Endothelial cell of hepatic sinusoid (primary cell): ENCODE data around the gene NTF4.

ENCODE experiments used
- in situ Hi-C: cut with HindIII; loops from 2 replicates; pipeline ENCODE4 v1.10.0; 2017; ENCODE audit warnings: low sequenced_read_pairs

The NTF4 gene, protein sequence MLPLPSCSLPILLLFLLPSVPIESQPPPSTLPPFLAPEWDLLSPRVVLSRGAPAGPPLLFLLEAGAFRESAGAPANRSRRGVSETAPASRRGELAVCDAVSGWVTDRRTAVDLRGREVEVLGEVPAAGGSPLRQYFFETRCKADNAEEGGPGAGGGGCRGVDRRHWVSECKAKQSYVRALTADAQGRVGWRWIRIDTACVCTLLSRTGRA

DNA sequence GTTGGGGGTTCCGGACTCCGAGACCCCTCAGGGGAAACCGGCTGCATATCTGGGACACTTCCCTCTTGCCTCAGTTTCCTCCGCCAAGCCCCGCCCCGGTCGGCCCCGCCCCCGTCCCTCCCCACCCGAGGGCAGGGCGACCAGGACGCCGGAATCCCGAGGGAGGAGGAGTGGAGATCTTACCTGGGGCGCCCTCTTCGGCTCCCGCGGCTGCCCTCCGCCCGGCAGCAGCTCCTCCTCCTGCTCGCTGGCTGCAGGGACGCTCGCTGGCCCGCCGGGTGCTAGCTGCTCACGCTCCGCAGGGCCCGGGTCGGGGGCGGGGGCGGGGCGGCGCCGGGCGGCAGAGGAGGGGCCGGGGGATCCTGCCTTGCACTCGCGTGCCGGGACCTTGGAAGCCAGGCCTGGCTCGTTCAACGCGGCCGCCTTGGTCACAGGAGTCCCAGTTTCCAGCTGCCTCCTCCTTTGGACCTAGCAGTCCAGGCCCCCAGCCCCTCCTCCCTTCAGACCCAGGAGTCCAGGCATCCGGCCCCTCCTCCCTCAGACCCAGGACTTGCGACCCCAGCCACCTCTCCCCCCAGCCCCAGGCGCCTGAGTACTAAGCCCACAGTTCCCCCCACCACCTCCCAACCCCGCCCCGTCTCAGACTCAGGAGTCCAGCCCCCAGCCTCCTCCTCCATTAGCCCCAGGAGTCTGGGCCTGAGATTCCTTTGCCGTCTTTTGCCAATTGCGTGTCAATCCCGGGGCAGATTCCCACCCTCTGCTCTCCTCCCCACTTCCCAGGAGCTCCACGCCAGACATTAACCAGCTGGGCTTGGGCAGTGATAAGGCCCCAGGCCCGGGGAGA lies at the start of gene NTF4:
Gene NTF4 (minus strand): TSS at position 51 of the 844 bp plus-strand sequence. CDS start 2,821 bp downstream, outside the sequence.
- in situ Hi-C loops, result no loop called here

DNA sequence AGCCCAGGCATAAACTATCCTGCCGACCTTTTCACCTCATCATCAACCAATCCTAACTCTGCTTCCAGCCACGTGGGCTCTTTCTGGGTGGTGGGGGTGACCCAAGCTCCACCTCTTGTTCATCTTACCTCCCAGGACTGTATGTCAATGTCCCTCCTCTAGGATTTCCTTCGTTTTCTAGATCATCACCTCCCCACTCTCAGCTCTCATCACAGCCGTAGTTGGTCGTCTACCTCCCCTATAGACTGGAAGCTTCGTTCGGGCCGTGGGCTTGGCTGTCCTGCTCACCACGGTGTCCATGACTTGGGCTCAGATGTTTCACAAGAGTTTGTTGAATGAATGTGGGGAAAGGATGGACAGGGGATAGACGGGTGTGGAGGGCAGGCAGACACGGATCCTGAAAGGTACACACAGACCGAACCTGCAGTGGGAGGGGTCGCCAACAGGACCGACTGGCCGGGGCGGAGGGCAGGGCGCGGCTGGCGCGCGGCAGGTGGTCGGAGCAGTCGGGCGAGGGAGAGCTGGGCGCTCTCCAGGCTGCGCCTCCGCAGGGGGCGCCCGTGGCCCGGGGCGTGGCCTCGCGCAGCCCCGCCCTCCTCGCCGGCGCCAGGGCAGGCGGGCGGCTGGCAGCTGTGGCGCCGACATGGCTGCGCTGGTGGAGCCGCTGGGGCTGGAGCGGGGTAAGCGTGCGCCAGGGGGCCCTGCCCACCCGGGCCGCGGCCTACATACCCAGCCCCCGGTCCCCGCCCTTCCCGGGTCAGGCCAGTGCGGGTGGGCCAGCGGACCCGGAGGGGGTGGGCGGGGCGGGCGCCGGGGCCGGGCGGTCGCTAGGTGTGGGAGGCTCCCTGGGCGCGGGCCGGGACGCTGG lies 49.4 kb upstream of the NTF4 start, which contains the start of gene LIN7B:
Gene LIN7B (plus strand): TSS at position 609 of the 868 bp plus-strand sequence. CDS start 35 bp downstream, at position 644.
- in situ Hi-C loops, result loop anchor here (5.0 kb wide), 1 partner anchor 93 kb away; no protein-coding TSS in a partner anchor

DNA sequence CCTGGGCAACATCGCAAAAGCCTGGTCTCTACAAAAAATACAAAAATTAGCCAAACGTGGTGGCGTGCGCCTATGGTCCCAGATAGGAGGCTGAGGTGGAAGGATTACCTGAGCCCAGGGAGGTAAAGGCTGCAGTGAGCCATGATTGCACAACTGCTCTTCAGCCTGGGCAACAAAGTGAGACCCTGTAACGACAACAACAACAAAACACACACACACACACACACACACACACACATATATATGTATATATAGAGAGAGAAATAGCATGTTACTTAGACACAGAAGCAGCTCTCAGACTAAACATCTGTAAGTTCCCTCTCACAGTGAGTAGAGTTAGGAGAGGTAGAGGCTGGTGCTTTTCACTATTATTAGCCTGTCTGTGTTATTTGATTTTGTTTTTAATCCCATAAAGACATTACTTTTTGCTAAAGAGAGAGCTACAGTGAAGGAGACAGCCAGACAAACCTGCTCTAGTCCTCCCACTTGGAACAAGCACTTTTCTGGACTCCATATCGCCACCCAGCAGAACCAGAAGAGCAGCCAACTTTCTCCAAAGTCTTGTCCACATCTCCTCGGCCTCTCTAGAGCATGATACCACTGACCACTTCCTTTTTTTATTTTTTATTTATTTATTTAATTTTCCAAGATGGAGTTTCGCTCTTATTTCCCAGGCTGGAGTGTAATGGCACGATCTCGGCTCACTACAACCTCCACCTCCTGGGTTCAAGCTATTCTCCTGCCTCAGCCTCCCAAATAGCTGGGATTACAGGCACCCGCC lies 46.8 kb upstream of the NTF4 start:
- in situ Hi-C loops, result loop anchor here (5.0 kb wide), 1 partner anchor 96 kb away; no protein-coding TSS in a partner anchor

DNA sequence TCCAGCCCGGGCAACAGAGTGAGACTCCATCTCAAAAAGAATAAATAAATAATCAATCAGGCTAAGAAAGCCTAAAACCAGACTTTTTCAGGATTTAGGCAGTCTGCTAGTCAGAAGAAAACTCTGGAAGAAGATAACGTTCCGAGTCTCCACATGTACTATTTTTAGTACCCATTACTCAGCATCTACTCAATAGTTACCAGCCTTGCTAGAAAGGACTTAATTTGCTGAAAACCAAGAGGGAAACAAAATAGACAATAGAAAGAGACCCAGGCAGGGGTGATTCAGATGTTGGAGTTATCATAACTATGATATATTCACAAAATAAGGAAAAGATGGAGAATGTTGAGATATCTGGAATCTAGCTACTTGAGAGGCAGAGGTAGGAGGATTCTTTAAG lies 45.9 kb upstream of the NTF4 start:
- in situ Hi-C loops, result loop anchor here (5.0 kb wide), 1 partner anchor 97 kb away; no protein-coding TSS in a partner anchor

DNA sequence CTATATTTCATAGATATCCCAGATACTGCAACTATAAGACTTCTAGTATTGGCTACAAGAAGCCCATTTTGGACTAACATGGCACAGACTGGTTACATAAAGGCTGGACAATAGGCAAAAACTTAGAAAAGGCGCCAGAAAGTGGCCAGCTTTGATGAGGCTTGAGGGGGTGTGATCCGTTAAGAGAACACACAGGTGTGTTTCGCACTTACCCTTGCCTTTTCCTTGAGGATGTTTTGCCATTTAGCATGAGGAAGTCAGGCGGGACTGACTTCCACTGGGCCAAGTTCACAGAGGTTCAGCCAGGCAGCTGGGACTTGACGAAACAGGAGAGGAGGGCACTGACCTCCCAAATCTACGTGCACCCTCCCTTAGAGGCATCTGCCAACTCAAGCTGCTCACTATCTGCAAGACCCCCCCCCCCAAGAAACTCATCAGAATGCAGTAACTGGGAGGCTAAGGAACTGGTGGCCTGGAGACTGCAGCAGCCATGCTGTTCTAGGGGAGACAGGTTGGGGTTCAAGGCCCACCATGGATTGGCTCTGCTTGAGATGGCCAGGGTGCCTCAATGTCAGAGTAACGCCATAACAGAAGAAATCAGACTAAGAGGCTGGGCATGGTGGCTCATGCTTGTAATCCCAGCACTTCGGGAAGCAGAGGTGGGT lies 45.1 kb upstream of the NTF4 start:
- in situ Hi-C loops, result loop anchor here (5.0 kb wide), 1 partner anchor 98 kb away; no protein-coding TSS in a partner anchor

DNA sequence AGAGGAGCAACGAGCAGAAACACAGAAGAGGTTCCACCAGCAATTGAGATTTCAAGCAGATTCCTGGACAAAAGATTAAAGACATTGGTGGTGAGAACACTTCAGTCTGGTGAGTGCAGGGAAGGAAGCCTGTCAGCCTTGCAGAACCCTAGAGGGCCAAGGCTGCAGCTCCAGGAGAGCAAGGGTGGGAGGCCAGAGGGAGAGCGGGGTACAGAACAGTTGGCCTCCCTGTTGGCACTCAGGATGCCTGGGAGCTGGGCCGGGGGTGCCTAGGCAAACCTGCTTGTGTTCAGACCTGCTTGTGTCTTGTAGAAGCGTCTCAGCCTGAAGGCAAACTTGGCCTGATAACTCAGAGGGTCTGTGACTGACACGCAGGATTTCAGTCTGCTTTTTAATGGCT lies 44.4 kb upstream of the NTF4 start:
- in situ Hi-C loops, result no loop called here

DNA sequence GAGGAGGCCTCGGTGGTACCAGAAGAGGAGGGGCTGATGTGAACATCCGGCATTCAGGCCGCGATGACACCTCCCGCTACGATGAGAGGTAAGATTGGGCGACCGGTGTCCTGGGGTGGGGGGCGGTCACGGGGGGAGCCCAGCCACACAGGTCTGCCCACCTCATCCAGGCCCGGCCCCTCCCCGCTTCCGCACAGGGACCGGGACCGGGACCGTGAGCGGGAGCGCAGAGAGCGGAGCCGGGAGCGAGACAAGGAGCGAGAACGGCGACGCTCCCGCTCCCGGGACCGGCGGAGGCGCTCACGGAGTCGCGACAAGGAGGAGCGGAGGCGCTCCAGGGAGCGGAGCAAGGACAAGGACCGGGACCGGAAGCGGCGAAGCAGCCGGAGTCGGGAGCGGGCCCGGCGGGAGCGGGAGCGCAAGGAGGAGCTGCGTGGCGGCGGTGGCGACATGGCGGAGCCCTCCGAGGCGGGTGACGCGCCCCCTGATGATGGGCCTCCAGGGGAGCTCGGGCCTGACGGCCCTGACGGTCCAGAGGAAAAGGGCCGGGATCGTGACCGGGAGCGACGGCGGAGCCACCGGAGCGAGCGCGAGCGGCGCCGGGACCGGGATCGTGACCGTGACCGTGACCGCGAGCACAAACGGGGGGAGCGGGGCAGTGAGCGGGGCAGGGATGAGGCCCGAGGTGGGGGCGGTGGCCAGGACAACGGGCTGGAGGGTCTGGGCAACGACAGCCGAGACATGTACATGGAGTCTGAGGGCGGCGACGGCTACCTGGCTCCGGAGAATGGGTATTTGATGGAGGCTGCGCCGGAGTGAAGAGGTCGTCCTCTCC lies 43.2 kb upstream of the NTF4 start:
- in situ Hi-C loops, result no loop called here

DNA sequence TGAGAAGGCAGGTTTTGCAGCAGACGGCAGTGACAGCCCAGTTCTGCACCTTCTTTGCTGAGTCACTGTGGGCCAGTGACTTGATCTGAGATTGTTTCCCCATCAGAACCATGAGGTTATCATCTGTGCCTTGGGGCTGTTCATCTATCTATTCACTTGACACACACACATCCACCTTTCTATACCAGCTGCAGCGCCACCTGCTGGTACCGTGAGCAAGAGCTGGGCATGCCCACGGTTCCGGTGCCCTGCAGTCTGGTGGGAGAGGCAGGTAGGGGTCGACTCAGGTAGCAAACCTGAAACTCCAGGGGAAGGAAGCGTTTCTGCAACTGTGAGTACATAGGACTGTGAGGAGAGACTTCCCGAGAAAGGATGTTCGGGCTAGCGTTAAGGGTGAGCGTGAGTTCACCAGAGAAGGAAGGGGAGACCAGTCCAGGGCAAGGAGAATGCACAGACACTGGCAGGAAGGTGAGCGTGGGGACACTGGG lies 42.1 kb upstream of the NTF4 start:
- in situ Hi-C loops, result no loop called here

DNA sequence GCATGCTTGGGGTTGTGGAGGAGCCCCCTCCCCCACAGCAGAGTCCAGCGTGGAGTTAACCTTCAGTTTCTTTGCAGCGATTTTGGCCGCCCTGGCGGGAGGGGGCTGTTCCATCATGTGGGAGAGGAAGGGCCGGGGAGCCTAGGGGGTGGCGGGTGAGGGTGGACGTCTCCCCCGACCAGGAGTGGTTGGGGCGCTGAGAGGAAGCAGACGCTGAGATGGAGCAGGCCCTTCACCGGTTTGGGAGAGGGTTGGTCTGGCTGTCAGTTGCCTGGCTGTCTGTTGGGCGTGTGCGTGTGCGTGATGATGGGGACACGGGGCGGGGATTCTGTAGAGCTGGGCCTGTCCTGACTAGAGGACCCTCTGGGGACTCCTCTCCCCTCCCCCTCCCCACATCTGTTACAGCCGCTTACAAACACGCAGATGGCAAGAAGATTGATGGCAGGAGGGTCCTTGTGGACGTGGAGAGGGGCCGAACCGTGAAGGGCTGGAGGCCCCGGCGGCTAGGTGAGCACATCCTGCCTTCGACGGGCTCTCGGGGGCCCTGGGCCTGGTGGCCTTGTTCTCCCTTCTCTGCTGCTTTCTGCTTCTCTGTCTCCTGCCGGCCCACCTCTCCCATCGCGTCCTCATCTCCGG lies 39.7 kb upstream of the NTF4 start:
- in situ Hi-C loops, result no loop called here

DNA sequence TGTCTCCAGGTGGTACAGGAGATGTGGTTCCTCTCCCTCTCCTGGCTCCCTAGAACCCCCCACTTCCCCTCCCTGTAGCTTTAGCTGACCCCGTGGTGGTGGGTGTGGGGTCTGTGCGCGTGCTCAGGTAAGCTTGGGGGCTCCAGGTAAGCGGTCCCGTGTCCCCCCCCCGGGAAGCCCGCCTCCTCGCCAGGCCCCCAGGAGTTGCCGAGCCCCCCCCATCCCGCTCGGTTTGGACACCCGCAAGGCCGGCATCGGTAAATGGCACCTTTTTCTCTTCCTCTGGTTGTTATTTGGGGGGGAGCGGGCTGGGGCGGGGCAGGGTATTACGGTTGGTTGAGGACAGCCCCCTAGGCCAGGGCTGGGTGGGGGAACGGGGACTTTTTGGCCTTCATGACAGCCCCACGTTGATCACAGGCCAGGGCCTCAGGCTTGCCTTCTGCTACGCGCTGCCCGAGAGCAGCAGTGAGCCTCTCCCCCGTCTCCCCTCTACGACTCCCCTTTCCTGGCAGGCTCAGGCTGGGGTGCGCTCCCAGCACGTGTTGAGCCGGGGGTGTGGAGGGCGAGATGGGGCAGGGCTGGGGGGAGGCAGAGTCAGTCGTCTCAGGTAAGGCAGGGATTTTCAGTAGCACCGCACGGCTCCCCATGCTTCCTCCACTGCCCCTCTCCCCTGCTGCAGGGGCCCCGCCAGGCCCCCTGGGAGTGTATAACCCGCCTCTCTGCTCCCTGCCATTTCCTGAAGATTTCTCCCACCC lies 38.9 kb upstream of the NTF4 start:
- in situ Hi-C loops, result no loop called here

DNA sequence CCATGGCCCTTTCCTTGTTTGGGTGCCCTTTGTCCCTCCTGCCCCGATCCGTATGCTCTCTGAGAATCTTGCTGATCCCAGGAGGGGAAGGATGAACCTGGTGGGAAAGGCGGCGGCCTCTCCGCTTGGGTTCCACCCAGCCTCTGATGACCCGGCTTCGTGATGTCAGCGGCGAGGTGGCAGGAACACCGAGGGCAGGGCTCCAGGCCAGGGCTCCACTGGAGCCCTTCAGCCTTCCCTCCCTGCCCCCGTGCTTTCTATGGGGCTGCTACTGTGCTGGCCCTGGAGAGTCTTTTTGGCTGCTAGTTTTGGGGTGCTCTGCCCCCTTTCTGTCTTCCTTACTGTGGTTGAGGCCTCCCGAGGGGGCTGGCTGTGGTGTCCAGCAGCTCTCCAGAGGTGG lies 37.7 kb upstream of the NTF4 start:
- in situ Hi-C loops, result no loop called here

DNA sequence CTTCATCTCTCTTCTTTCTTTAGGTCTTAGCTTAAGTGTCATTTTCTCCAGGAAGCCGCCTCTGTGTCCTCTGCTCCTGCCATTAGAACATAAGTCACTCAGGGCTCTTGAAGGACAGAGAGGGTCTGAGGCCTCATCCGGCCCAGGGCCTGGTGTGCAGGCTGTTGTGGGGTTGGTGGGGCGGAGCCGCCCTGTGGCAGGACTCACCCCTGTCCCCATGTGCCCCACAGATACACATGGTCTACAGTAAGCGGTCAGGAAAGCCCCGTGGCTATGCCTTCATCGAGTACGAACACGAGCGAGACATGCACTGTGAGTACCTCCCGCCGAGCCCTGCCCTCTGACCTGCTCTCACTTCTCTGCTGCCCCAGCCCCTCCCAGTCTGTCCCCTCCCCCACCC lies 36.5 kb upstream of the NTF4 start:
- in situ Hi-C loops, result no loop called here

DNA sequence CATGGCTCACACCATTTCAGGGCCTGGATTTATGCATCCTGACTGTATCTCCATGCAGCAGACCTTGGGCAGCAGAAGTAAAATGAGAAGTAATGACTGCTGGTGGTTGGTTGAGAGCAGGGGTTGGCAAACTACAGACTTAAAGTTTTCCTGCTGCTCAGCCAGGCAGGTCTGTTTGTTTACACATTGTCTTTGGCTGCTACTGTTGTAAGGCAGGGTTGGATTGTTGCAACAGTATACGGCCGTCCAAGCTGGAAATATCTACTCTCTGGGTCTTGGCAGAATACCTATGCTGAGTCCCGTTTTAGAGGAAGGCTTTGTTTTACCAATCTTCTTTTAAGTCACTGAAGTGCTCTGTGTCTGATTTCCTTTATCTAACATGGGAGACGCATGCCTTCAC lies 34.2 kb upstream of the NTF4 start:
- in situ Hi-C loops, result no loop called here

DNA sequence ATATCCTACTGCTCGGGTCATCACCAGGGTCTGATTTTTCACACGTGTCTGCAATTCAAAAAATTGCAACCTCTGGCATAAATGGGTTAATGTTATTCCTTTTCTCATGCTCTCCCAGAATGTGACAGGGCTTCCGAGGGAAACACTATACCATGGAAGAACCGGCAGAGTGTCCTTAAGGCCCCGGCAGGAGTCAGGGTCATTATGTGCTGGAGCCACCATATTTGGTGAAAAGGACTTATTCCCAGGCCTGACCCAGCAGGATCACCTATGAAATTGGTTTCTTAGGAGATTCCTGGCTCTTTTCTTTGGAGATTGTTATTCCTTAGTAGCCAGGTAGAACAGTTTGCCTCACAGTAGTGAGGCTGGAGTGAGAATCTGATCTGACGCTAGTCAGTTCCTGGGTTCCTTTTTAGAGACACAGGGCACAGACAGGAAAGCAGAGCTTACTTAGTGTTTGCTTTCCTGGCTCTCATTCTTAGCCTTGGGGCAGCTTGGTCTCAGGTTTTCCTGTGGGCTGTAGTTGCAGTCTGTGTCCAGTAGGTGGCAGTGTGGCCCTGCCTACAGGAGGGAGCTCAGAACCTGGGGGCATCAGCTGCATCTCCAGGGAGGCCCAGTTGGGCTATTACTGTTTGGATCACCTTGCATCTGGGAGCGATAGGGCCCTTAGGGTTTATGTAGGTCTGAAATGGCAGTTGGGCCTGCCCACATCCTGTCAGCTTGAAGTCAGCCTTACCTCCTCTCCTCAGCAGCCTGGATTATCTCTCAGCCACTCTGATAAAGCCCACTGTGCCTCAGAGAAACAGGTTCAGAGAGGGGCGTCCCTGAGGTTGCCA lies 33.1 kb upstream of the NTF4 start:
- in situ Hi-C loops, result no loop called here

DNA sequence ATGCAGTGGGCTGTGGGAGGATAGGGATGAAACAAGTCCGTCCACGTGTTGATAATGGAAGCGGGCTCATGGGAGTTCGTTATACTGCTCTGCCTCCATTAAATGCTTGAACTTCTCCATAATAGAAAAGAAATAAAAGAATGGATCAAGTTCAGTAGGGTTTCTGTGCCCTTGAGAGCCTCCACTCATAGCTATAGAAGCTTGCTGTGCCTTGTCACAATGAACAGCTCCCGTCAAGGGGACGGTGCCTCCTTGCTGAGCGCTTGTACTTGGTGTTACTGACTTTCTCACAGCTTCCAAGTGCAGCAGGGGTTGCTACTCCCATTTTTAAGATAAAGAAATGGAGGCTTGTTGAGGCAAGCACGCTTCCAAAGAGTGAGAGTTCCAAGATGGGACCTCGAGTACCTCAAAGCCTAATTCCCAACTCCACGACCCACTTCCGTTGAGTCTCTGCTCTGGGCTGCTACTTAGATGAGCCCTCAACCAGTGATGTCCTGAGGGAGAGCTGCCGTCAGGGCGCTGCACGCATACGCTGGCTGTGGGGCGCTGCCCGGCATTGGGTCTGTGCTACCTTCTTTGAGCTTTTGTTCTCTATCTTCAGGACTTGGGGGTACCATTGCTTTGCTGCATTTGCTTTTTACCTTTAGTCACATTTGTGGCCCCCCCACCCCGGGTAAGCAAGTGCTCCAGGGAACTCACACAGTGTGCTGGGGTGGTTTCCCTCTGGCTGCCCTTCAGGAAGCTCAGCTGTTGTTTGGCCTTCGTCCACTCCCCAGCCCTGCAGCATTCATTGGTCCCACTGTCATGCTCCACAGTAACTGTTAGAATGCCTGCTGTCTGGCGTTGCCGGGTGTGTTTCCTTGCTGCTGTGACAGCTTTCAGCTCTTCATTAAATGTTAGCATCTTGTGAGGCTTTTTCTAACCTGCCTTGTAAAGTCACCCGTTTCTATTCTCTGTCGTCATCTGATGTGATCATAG lies 30.2 kb upstream of the NTF4 start:
- in situ Hi-C loops, result no loop called here
